Kidney epithelial cell (primary cell): Measurements from ENCODE around the gene GALNT9. TPM values are rescaled to one million over a fixed set of nuclear protein-coding genes. Genes with fewer than 3 reads are reported as not detected.
"Not testable (repeated sequence)": the region's sequence is repeated elsewhere in the genome, so short reads cannot be mapped to it uniquely, and the experiment has no call there.

Experiments
- DNase-seq: peaks from one replicate; pipeline ENCODE4 v3.0.0-alpha.2; 2010; ENCODE audit warnings: low read depth
- H3K27me3 ChIP-seq: 2 replicates; pipeline ENCODE4 v1.6.0; 2011; ENCODE audit warnings: low read length; ENCODE audit not compliant: control insufficient read depth, insufficient read depth
- H3K36me3 ChIP-seq: 2 replicates; pipeline ENCODE4 v1.5.1; 2011; ENCODE audit warnings: low read length; ENCODE audit not compliant: control insufficient read depth, insufficient read depth
- H3K4me3 ChIP-seq: 2 replicates; pipeline ENCODE4 v1.5.1; 2011; ENCODE audit warnings: low read depth, mild to moderate bottlenecking, control low read depth, low read length
- CTCF ChIP-seq: IDR thresholded peaks from 2 replicates; pipeline ENCODE4 v1.5.1; 2011; ENCODE audit warnings: mild to moderate bottlenecking, moderate library complexity, low read length, control low read depth, inconsistent platforms; ENCODE audit not compliant: insufficient read depth, poor library complexity, severe bottlenecking
- total RNA-seq: library from RNA; depleted of rRNA; stranded (reverse); fragments of >200 nt; gene quantifications from 2 replicates; pipeline ENCODE4 v1.2.3, GENCODE V29; 2015

The GALNT9 gene
- total RNA-seq, 1 donor from 2014 or later: 1.5 TPM

GRCh38 chr12:132199526-132200319 lies 129.7 kb downstream of the GALNT9 start:
- peaks cover 37% of the 10 kb centered on the region for H3K27me3 ChIP-seq
- no peaks in the 10 kb centered on the region for H3K36me3 ChIP-seq
- no peak for TF ChIP-seq CTCF
- DNase-seq: no peak
- H3K4me3 ChIP-seq: no peak overlapping the region

GRCh38 chr12:132199101-132199500 lies 130.3 kb downstream of the GALNT9 start:
- H3K4me3 ChIP-seq: no peak overlapping the region
- DNase-seq: no peak

GRCh38 chr12:132197581-132198354 lies 131.6 kb downstream of the GALNT9 start:
- H3K36me3 ChIP-seq: no peaks in the 10 kb centered on the region
- DNase-seq: no peak
- H3K4me3 ChIP-seq: no peak overlapping the region
- peaks cover 26% of the 10 kb centered on the region for H3K27me3 ChIP-seq
- TF ChIP-seq CTCF: no peak

More at GRCh38 chr12:132199101-132199500, 130.3 kb downstream of the GALNT9 start:
- Histone ChIP-seq H3K27me3 (peaks cover 31% of the 10 kb centered on the region), H3K36me3 (no peaks in the 10 kb centered on the region)
- TF ChIP-seq CTCF: no peak

- Histone ChIP-seq H3K27me3 (peaks cover 27% of the 10 kb centered on the region), H3K4me3 (no peak overlapping the region), H3K36me3 (no peaks in the 10 kb centered on the region)
- no peak for DNase-seq
- TF ChIP-seq CTCF: no peak
These were observed 132.5 kb downstream of the GALNT9 start for GRCh38 chr12:132196873-132197390.

- DNase-seq: no peak
- TF ChIP-seq CTCF: no peak
- Histone ChIP-seq H3K36me3 (no peaks in the 10 kb centered on the region), H3K27me3 (peaks cover 29% of the 10 kb centered on the region), H3K4me3 (no peak overlapping the region)
These were observed 133.1 kb downstream of the GALNT9 start for GRCh38 chr12:132196038-132196872.

- H3K27me3 ChIP-seq: peaks cover 31% of the 10 kb centered on the region
- DNase-seq, H3K4me3 ChIP-seq, H3K36me3 ChIP-seq: not testable (repeated sequence)
These were observed 134.1 kb downstream of the GALNT9 start for GRCh38 chr12:132195242-132195641.
